ENCODE results near the gene BARHL1. TPM values are rescaled to one million over a fixed set of nuclear protein-coding genes. Genes with fewer than 3 reads are reported as not detected.

BARHL1 gene
- polyA plus RNA-seq, 1 donor from 2014 or later: not detected

DNA sequence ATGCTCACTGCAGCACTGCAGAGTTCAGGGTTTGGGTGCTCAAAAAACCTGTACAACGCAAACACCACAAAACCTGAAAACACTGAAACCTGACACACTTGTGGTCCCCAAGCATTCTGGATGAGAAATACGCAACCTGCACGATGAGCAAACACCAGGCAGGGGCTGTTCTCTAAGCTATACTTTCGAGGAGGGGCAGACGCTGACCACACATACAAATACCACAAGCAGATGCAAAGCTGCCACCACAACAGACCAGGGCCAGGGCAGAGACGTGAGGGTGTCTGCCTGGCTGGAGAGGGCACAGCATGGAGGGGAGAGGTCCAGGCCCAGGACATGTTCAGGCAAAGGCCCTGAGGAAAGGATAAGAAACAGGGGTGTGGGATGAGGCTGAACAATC, 23.0 kb downstream of the BARHL1 start:
- no peaks in the 10 kb centered on the region for H3K36me3 ChIP-seq (ENCODE audit: insufficient read depth, low read length)
- TF ChIP-seq SMC3 (conservative IDR thresholded peaks at IDR 0.05; ENCODE audit: poor library complexity) (no peak), RAD21 (conservative IDR thresholded peaks at IDR 0.05) (no peak)
- H2AFZ ChIP-seq (ENCODE audit: low read depth, low read length): no peak overlapping the region
- no peak overlapping the region for H3K9ac ChIP-seq (ENCODE audit: low read length)
- H3K27me3 ChIP-seq (ENCODE audit: insufficient read depth, low read depth, low read length): no peaks in the 10 kb centered on the region
- H3K79me2 ChIP-seq (replicated peaks; ENCODE audit: insufficient read depth, low read length): no peaks in the 10 kb centered on the region
- H3K9me3 ChIP-seq (ENCODE audit: low read length): no peaks in the 10 kb centered on the region
- H4K20me1 ChIP-seq (ENCODE audit: insufficient read depth): no peaks in the 10 kb centered on the region
- H3K9me2 ChIP-seq (ENCODE audit: insufficient read depth, low read length): no peaks in the 10 kb centered on the region
- no peak overlapping the region for H3K4me2 ChIP-seq (ENCODE audit: low read length)
- no peak overlapping the region for H3K27ac ChIP-seq (ENCODE audit: low read length)
- H3F3A ChIP-seq (ENCODE audit: insufficient read depth, low read length, poor library complexity, severe bottlenecking): no peaks in the 10 kb centered on the region
- H3K4me3 ChIP-seq (ENCODE audit: low read length): no peak overlapping the region

DNA sequence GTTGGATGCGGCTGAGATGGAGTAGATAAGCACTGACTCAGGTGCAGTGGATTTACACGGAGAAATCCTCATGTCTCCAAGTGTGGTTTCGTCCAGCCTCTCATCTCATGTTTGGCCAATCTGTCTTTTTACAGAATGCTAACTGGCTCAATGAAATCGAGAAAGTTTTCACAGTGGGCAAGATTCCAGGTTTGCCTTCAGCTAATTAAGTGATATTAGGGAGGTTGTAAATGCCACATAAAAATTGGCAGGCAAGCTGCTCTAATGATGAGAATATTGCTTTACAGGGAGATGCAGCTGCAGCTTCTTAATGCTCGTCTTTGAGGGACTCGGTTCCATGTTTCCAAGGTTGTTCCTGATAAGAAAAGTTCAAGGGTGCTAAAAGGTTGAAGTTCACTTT, 23.7 kb downstream of the BARHL1 start:
- Histone ChIP-seq H2AFZ (ENCODE audit: low read depth, low read length) (no peak overlapping the region), H3K4me3 (ENCODE audit: low read length) (no peak overlapping the region), H3K9me3 (ENCODE audit: low read length) (no peaks in the 10 kb centered on the region), H3K9me2 (ENCODE audit: insufficient read depth, low read length) (no peaks in the 10 kb centered on the region), H3K27ac (ENCODE audit: low read length) (no peak overlapping the region), H4K20me1 (ENCODE audit: insufficient read depth) (no peaks in the 10 kb centered on the region), H3F3A (ENCODE audit: insufficient read depth, low read length, poor library complexity, severe bottlenecking) (no peaks in the 10 kb centered on the region), H3K9ac (ENCODE audit: low read length) (no peak overlapping the region), H3K27me3 (ENCODE audit: insufficient read depth, low read depth, low read length) (no peaks in the 10 kb centered on the region), H3K36me3 (ENCODE audit: insufficient read depth, low read length) (no peaks in the 10 kb centered on the region), H3K4me2 (ENCODE audit: low read length) (no peak overlapping the region), H3K79me2 (replicated peaks; ENCODE audit: insufficient read depth, low read length) (no peaks in the 10 kb centered on the region)
- TF ChIP-seq, protein P1, sequence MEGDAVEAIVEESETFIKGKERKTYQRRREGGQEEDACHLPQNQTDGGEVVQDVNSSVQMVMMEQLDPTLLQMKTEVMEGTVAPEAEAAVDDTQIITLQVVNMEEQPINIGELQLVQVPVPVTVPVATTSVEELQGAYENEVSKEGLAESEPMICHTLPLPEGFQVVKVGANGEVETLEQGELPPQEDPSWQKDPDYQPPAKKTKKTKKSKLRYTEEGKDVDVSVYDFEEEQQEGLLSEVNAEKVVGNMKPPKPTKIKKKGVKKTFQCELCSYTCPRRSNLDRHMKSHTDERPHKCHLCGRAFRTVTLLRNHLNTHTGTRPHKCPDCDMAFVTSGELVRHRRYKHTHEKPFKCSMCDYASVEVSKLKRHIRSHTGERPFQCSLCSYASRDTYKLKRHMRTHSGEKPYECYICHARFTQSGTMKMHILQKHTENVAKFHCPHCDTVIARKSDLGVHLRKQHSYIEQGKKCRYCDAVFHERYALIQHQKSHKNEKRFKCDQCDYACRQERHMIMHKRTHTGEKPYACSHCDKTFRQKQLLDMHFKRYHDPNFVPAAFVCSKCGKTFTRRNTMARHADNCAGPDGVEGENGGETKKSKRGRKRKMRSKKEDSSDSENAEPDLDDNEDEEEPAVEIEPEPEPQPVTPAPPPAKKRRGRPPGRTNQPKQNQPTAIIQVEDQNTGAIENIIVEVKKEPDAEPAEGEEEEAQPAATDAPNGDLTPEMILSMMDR (IDR thresholded peaks at IDR 0.05; ENCODE audit: poor library complexity, severe bottlenecking): no peak

DNA sequence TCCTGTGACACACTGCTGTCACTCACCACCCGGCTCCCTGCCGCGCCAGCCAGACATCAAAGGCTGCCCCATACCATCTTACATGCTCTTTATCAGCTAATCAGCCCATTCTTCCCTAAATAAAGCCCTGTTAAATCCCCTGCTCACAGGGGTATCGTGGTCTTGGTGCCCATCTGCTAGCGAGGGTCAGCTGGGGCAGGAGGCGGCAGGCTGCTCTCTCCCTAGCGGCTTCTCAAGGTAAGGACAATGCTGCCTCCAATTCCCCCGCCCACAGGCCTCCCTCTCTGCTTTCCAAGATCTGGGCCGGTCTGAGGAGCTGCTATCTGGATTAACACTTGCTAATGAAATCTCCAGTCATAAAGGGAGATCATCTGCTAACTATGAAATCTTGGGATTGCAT, 26.8 kb downstream of the BARHL1 start:
- Histone ChIP-seq H3K9me2 (ENCODE audit: insufficient read depth, low read length) (no peaks in the 10 kb centered on the region), H2AFZ (ENCODE audit: low read depth, low read length) (no peak overlapping the region), H3K9ac (ENCODE audit: low read length) (no peak overlapping the region), H4K20me1 (ENCODE audit: insufficient read depth) (no peaks in the 10 kb centered on the region), H3F3A (ENCODE audit: insufficient read depth, low read length, poor library complexity, severe bottlenecking) (no peaks in the 10 kb centered on the region), H3K4me3 (ENCODE audit: low read length) (no peak overlapping the region), H3K9me3 (ENCODE audit: low read length) (no peaks in the 10 kb centered on the region), H3K36me3 (ENCODE audit: insufficient read depth, low read length) (no peaks in the 10 kb centered on the region), H3K27ac (ENCODE audit: low read length) (no peak overlapping the region), H3K4me2 (ENCODE audit: low read length) (no peak overlapping the region), H3K79me2 (replicated peaks; ENCODE audit: insufficient read depth, low read length) (no peaks in the 10 kb centered on the region), H3K27me3 (ENCODE audit: insufficient read depth, low read depth, low read length) (no peaks in the 10 kb centered on the region)
- TF ChIP-seq, protein P2, sequence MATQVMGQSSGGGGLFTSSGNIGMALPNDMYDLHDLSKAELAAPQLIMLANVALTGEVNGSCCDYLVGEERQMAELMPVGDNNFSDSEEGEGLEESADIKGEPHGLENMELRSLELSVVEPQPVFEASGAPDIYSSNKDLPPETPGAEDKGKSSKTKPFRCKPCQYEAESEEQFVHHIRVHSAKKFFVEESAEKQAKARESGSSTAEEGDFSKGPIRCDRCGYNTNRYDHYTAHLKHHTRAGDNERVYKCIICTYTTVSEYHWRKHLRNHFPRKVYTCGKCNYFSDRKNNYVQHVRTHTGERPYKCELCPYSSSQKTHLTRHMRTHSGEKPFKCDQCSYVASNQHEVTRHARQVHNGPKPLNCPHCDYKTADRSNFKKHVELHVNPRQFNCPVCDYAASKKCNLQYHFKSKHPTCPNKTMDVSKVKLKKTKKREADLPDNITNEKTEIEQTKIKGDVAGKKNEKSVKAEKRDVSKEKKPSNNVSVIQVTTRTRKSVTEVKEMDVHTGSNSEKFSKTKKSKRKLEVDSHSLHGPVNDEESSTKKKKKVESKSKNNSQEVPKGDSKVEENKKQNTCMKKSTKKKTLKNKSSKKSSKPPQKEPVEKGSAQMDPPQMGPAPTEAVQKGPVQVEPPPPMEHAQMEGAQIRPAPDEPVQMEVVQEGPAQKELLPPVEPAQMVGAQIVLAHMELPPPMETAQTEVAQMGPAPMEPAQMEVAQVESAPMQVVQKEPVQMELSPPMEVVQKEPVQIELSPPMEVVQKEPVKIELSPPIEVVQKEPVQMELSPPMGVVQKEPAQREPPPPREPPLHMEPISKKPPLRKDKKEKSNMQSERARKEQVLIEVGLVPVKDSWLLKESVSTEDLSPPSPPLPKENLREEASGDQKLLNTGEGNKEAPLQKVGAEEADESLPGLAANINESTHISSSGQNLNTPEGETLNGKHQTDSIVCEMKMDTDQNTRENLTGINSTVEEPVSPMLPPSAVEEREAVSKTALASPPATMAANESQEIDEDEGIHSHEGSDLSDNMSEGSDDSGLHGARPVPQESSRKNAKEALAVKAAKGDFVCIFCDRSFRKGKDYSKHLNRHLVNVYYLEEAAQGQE (IDR thresholded peaks at IDR 0.05; ENCODE audit: borderline replicate concordance): no peak
- TF ChIP-seq MXI1 (conservative IDR thresholded peaks at IDR 0.05; ENCODE audit: poor library complexity, severe bottlenecking): no peak

Data from neural cell (in vitro differentiated cells).